Endothelial cell of umbilical vein (primary cell): ENCODE results near the gene CENPP.

Experiments used
- EZH2 ChIP-seq: IDR thresholded peaks from 2 replicates; pipeline ENCODE4 v1.6.1; 2012; ENCODE audit warnings: borderline replicate concordance, low read depth, mild to moderate bottlenecking, moderate library complexity, low read length, inconsistent platforms; ENCODE audit not compliant: severe bottlenecking
- JUN ChIP-seq: IDR thresholded peaks from 2 replicates; pipeline ENCODE4 v1.6.1; 2011; ENCODE audit warnings: borderline replicate concordance, low read depth; ENCODE audit not compliant: insufficient read length, insufficient read depth
- MYC ChIP-seq: IDR thresholded peaks from one replicate; pipeline ENCODE4 v1.6.1; 2011; ENCODE audit warnings: mild to moderate bottlenecking, low read depth, low read length
- POLR2AphosphoS5 ChIP-seq: IDR thresholded peaks from 2 replicates; pipeline ENCODE4 v1.6.1; 2012; ENCODE audit warnings: low read depth, mild to moderate bottlenecking, control low read depth, low read length, moderate library complexity; ENCODE audit not compliant: insufficient read depth
- TF ChIP-seq, protein P1 (sequence below), 2 donors: IDR thresholded peaks; 1 replicate in 1 of 2; 2 replicates in 1 of 2; pipeline ENCODE4 v1.5.1; 2011; ENCODE audit warnings: low read length in 2 of 2, mild to moderate bottlenecking in 2 of 2, moderate library complexity in 2 of 2, control low read depth in 1 of 2, inconsistent platforms in 1 of 2, low read depth in 1 of 2; ENCODE audit not compliant: insufficient read depth in 1 of 2; ENCODE audit errors: extremely low read depth in 1 of 2
- TF ChIP-seq, protein P2 (sequence below): IDR thresholded peaks from 2 replicates; pipeline ENCODE4 v1.6.1; 2011; ENCODE audit not compliant: insufficient read depth, insufficient read length

DNA sequence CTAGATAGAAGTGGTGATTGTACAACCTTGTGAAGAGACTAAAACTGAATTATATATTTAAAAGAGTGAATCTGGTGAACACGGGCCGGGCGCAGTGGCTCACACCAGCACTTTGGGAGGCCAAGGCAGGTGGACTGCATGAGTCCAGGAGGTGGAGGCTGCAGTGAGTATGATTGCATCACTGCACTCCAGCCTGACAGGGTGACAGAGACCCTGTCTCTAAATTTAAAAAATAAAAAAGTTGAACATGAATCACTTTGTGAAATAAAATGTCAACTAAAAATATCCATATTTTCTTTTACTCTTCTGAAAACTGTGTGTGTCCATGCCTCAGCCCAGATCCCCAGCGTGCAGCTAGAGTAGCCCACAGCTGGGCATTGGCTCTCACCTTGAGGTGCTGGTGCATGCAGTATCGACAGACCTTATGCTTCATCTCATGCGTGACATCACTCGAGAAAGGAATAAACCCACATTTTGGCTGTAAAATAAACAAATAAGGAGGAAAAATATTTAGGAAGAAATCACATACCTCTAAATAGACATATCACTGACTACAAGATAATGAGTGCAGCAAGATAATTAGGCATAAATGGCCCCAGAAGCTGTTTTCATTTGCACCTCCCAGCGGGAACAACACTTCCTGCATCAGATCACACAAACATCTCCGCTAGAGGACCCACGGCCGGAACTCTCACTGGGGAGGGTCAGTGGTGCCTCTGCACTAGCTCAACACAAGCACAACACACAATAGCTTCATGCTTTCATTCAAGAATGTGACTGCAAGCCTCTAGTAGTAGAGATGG, 322.1 kb downstream of the CENPP start:
- TF ChIP-seq, protein P1, sequence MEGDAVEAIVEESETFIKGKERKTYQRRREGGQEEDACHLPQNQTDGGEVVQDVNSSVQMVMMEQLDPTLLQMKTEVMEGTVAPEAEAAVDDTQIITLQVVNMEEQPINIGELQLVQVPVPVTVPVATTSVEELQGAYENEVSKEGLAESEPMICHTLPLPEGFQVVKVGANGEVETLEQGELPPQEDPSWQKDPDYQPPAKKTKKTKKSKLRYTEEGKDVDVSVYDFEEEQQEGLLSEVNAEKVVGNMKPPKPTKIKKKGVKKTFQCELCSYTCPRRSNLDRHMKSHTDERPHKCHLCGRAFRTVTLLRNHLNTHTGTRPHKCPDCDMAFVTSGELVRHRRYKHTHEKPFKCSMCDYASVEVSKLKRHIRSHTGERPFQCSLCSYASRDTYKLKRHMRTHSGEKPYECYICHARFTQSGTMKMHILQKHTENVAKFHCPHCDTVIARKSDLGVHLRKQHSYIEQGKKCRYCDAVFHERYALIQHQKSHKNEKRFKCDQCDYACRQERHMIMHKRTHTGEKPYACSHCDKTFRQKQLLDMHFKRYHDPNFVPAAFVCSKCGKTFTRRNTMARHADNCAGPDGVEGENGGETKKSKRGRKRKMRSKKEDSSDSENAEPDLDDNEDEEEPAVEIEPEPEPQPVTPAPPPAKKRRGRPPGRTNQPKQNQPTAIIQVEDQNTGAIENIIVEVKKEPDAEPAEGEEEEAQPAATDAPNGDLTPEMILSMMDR (IDR thresholded peaks at IDR 0.05; ENCODE audit: extremely low read depth in 1 of 2, insufficient read depth in 1 of 2, low read depth in 1 of 2, low read length in 2 of 2): no peak
- TF ChIP-seq, protein P2, sequence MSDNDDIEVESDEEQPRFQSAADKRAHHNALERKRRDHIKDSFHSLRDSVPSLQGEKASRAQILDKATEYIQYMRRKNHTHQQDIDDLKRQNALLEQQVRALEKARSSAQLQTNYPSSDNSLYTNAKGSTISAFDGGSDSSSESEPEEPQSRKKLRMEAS: no peak
- TF ChIP-seq MYC (no peak), JUN (no peak), EZH2 (no peak), POLR2AphosphoS5 (no peak)
